HEK293 (cell line): Measurements from ENCODE around the gene PRSS53.

Source experiments
- CTCF ChIA-PET: fragments of 350-600 bp; formaldehyde crosslinking; extraction: SDS; loops from one replicate; lab custom pipeline; 2021; ENCODE audit warnings: antibody characterized with exemption; lab: Yijun Ruan, JAX
- POLR2A ChIA-PET: fragments of 300-600 bp; formaldehyde crosslinking; extraction: SDS; loops from one replicate; lab custom pipeline; 2020; ENCODE audit warnings: antibody characterized with exemption, inconsistent platforms; lab: Yijun Ruan, JAX
- H3K27ac ChIP-seq: fragments of 200-500 bp; sonication (Bioruptor generic); 2 replicates; pipeline ENCODE4 v1.5.1; 2014; ENCODE audit warnings: low read depth, low read length, control low read depth, inconsistent platforms; ENCODE audit errors: extremely low read depth
- H3K36me3 ChIP-seq, 2 experiments: fragments of 200-500 bp in 1 of 2; sonication (Bioruptor generic) in 1 of 2; 1 replicate in 1 of 2; 2 replicates in 1 of 2; pipeline ENCODE4 v1.5.1; 2014 to 2017; ENCODE audit warnings: inconsistent platforms in 2 of 2, low read length in 2 of 2; ENCODE audit not compliant: control insufficient read depth in 2 of 2, insufficient read depth in 1 of 2
- H3K4me1 ChIP-seq: fragments of 200-500 bp; sonication (Bioruptor generic); 2 replicates; pipeline ENCODE4 v1.5.1; 2014; ENCODE audit warnings: mild to moderate bottlenecking, low read length, inconsistent platforms; ENCODE audit not compliant: control insufficient read depth, insufficient read depth
- H3K4me3 ChIP-seq: 2 replicates; pipeline ENCODE4 v1.5.1; 2011; ENCODE audit warnings: low read depth, mild to moderate bottlenecking, control low read depth, low read length, moderate library complexity
- H3K9me3 ChIP-seq: fragments of 200-500 bp; sonication (Bioruptor generic); 2 replicates; pipeline ENCODE4 v1.5.1; 2014; ENCODE audit warnings: low read depth, low read length, inconsistent platforms; ENCODE audit not compliant: control insufficient read depth, insufficient read depth
- GLIS1 ChIP-seq: fragments of 450-650 bp; formaldehyde crosslinking; IDR thresholded peaks from 2 replicates; pipeline ENCODE4 v1.5.1; 2016; ENCODE audit warnings: missing biosample characterization, missing genetic modification characterization
- KLF16 ChIP-seq: fragments of 450-650 bp; formaldehyde crosslinking; IDR thresholded peaks from 2 replicates; pipeline ENCODE4 v1.5.1; 2017; ENCODE audit warnings: missing biosample characterization, missing genetic modification characterization
- KLF9 ChIP-seq: fragments of 450-650 bp; formaldehyde crosslinking; IDR thresholded peaks from 2 replicates; pipeline ENCODE4 v1.5.1; 2016; ENCODE audit warnings: missing biosample characterization, missing genetic modification characterization, low read depth
- MYNN ChIP-seq: fragments of 450-650 bp; formaldehyde crosslinking; IDR thresholded peaks from 2 replicates; pipeline ENCODE4 v1.5.1; 2016; ENCODE audit warnings: missing biosample characterization, missing genetic modification characterization, borderline replicate concordance
- MZF1 ChIP-seq: fragments of 450-650 bp; formaldehyde crosslinking; IDR thresholded peaks from 2 replicates; pipeline ENCODE4 v1.5.1; 2017; ENCODE audit warnings: missing biosample characterization, missing genetic modification characterization, borderline replicate concordance
- WT1 ChIP-seq: fragments of 450-650 bp; formaldehyde crosslinking; IDR thresholded peaks from 2 replicates; pipeline ENCODE4 v1.5.1; 2016; ENCODE audit warnings: missing biosample characterization, missing genetic modification characterization
- YY1 ChIP-seq: fragments of 450-650 bp; formaldehyde crosslinking; IDR thresholded peaks from 2 replicates; pipeline ENCODE4 v1.5.1; 2018; ENCODE audit warnings: missing biosample characterization, missing genetic modification characterization
- ZBTB17 ChIP-seq: fragments of 450-650 bp; formaldehyde crosslinking; IDR thresholded peaks from 2 replicates; pipeline ENCODE4 v1.5.1; 2016; ENCODE audit warnings: missing biosample characterization, missing genetic modification characterization
- ZEB2 ChIP-seq: fragments of 450-650 bp; formaldehyde crosslinking; IDR thresholded peaks from 2 replicates; pipeline ENCODE4 v1.5.1; 2016; ENCODE audit warnings: missing biosample characterization, missing genetic modification characterization
- ZNF175 ChIP-seq: fragments of 450-650 bp; formaldehyde crosslinking; IDR thresholded peaks from 2 replicates; pipeline ENCODE4 v1.5.1; 2016; ENCODE audit warnings: missing biosample characterization, missing genetic modification characterization
- ZNF211 ChIP-seq: fragments of 450-650 bp; formaldehyde crosslinking; IDR thresholded peaks from 2 replicates; pipeline ENCODE4 v1.5.1; 2016; ENCODE audit warnings: low read depth, missing biosample characterization, missing genetic modification characterization
- ZNF416 ChIP-seq: fragments of 450-650 bp; formaldehyde crosslinking; IDR thresholded peaks from 2 replicates; pipeline ENCODE4 v1.5.1; 2016; ENCODE audit warnings: missing biosample characterization, missing genetic modification characterization
- ZNF510 ChIP-seq: fragments of 450-650 bp; formaldehyde crosslinking; IDR thresholded peaks from 2 replicates; pipeline ENCODE4 v1.5.1; 2018; ENCODE audit warnings: mild to moderate bottlenecking, missing genetic modification characterization, missing biosample characterization; ENCODE audit not compliant: insufficient replicate concordance
- ZNF600 ChIP-seq: fragments of 450-650 bp; formaldehyde crosslinking; IDR thresholded peaks from 2 replicates; pipeline ENCODE4 v1.5.1; 2016; ENCODE audit warnings: missing biosample characterization, missing genetic modification characterization
- ZNF747 ChIP-seq: fragments of 450-650 bp; formaldehyde crosslinking; IDR thresholded peaks from 2 replicates; pipeline ENCODE4 v1.5.1; 2016; ENCODE audit warnings: missing biosample characterization, missing genetic modification characterization
- ZNF777 ChIP-seq: fragments of 450-650 bp; formaldehyde crosslinking; IDR thresholded peaks from 2 replicates; pipeline ENCODE4 v1.5.1; 2017; ENCODE audit warnings: missing biosample characterization, missing genetic modification characterization, borderline replicate concordance
- TF ChIP-seq, protein P1 (sequence below): fragments of 450-650 bp; formaldehyde crosslinking; IDR thresholded peaks from 2 replicates; pipeline ENCODE4 v1.5.1; 2017; ENCODE audit warnings: missing biosample characterization, missing genetic modification characterization
- TF ChIP-seq, protein P2 (sequence below): fragments of 450-650 bp; formaldehyde crosslinking; IDR thresholded peaks from 2 replicates; pipeline ENCODE4 v1.5.1; 2016; ENCODE audit warnings: missing biosample characterization, missing genetic modification characterization
- TF ChIP-seq, protein P3 (sequence below): fragments of 450-650 bp; formaldehyde crosslinking; IDR thresholded peaks from 2 replicates; pipeline ENCODE4 v1.5.1; 2016; ENCODE audit warnings: missing biosample characterization, missing genetic modification characterization
- TF ChIP-seq, protein P4 (sequence below): fragments of 450-650 bp; IDR thresholded peaks from 2 replicates; pipeline ENCODE4 v1.5.1; 2018; ENCODE audit warnings: missing biosample characterization, missing genetic modification characterization
- TF ChIP-seq, protein P5 (sequence below): fragments of 450-650 bp; formaldehyde crosslinking; IDR thresholded peaks from 2 replicates; pipeline ENCODE4 v1.5.1; 2016; ENCODE audit warnings: missing biosample characterization, missing genetic modification characterization, borderline replicate concordance

Gene PRSS53

DNA sequence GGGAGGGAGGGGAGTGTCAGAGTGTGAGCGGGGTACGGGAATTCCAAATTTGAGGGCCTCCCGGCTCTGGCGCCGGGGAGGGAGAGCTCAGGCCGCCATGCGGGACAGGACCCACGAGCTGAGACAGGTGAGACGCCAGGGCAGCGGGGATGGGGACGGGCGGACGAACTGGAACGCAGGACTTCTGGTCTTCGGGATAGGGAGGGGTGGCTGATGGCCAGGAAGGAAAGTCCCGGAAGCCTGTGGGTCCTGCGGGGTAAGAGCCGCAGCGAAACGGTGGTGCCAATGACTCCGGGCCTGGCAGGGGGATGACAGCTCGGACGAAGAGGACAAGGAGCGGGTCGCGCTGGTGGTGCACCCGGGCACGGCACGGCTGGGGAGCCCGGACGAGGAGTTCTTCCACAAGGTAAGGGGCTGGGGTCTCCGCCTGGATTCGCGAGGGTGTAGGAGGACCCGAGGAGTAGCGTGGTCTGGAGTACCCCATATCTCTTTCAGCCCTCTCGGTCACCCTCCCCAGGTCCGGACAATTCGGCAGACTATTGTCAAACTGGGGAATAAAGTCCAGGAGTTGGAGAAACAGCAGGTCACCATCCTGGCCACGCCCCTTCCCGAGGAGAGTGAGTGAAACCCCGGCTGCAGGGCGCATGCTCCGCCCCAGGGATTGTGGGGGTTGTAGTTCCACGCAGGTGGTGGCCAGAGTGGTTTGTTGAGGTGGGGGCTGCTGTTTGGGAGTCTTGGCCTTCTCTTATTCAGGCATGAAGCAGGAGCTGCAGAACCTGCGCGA lies 54.8 kb downstream of the PRSS53 start:
- H3K27ac ChIP-seq, result peak overlapping the region; percentile 58; the same call in 1 of the 2 replicates
- H3K4me1 ChIP-seq, result no peaks in the 10 kb centered on the region
- peak overlapping the region; percentile 86 for H3K4me3 ChIP-seq
- H3K9me3 ChIP-seq, result no peaks in the 10 kb centered on the region
- CTCF ChIA-PET, result interaction anchor here (0.5 to 2.3 kb wide), 2 partner anchors 50 to 51 kb away, joined by 3 to 6 read pairs; no protein-coding TSS in a partner anchor
- POLR2A ChIA-PET, result interaction anchor here (0.8 to 2.6 kb wide), 7 partner anchors 40 to 1229 kb away, joined by 3 to 18 read pairs (median 4); partner anchors contain the start of genes KAT8, MAZ, ZNF646 and ZNF668
- H3K36me3 ChIP-seq, result peaks cover 0 to 28% of the 10 kb centered on the region in 2 experiments; a peak in 1 of 3 replicates
- TF ChIP-seq, protein P1, sequence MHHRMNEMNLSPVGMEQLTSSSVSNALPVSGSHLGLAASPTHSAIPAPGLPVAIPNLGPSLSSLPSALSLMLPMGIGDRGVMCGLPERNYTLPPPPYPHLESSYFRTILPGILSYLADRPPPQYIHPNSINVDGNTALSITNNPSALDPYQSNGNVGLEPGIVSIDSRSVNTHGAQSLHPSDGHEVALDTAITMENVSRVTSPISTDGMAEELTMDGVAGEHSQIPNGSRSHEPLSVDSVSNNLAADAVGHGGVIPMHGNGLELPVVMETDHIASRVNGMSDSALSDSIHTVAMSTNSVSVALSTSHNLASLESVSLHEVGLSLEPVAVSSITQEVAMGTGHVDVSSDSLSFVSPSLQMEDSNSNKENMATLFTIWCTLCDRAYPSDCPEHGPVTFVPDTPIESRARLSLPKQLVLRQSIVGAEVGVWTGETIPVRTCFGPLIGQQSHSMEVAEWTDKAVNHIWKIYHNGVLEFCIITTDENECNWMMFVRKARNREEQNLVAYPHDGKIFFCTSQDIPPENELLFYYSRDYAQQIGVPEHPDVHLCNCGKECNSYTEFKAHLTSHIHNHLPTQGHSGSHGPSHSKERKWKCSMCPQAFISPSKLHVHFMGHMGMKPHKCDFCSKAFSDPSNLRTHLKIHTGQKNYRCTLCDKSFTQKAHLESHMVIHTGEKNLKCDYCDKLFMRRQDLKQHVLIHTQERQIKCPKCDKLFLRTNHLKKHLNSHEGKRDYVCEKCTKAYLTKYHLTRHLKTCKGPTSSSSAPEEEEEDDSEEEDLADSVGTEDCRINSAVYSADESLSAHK (tag by site-specific recombination), result no peak
- peak; percentile 91 for TF ChIP-seq ZNF600 (tag by site-specific recombination)
- TF ChIP-seq, protein P2, sequence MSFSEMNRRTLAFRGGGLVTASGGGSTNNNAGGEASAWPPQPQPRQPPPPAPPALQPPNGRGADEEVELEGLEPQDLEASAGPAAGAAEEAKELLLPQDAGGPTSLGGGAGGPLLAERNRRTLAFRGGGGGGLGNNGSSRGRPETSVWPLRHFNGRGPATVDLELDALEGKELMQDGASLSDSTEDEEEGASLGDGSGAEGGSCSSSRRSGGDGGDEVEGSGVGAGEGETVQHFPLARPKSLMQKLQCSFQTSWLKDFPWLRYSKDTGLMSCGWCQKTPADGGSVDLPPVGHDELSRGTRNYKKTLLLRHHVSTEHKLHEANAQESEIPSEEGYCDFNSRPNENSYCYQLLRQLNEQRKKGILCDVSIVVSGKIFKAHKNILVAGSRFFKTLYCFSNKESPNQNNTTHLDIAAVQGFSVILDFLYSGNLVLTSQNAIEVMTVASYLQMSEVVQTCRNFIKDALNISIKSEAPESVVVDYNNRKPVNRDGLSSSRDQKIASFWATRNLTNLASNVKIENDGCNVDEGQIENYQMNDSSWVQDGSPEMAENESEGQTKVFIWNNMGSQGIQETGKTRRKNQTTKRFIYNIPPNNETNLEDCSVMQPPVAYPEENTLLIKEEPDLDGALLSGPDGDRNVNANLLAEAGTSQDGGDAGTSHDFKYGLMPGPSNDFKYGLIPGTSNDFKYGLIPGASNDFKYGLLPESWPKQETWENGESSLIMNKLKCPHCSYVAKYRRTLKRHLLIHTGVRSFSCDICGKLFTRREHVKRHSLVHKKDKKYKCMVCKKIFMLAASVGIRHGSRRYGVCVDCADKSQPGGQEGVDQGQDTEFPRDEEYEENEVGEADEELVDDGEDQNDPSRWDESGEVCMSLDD (tag by site-specific recombination), result no peak
- no peak for TF ChIP-seq KLF16
- TF ChIP-seq ZNF416 (tag by site-specific recombination), result no peak
- TF ChIP-seq, protein P3, sequence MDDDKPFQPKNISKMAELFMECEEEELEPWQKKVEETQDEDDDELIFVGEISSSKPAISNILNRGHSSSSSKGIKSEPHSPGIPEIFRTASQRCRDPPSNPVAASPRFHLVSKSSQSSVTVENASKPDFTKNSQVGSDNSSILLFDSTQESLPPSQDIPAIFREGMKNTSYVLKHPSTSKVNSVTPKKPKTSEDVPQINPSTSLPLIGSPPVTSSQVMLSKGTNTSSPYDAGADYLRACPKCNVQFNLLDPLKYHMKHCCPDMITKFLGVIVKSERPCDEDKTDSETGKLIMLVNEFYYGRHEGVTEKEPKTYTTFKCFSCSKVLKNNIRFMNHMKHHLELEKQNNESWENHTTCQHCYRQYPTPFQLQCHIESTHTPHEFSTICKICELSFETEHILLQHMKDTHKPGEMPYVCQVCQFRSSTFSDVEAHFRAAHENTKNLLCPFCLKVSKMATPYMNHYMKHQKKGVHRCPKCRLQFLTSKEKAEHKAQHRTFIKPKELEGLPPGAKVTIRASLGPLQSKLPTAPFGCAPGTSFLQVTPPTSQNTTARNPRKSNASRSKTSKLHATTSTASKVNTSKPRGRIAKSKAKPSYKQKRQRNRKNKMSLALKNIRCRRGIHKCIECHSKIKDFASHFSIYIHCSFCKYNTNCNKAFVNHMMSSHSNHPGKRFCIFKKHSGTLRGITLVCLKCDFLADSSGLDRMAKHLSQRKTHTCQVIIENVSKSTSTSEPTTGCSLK, result no peak
- TF ChIP-seq, protein P4, sequence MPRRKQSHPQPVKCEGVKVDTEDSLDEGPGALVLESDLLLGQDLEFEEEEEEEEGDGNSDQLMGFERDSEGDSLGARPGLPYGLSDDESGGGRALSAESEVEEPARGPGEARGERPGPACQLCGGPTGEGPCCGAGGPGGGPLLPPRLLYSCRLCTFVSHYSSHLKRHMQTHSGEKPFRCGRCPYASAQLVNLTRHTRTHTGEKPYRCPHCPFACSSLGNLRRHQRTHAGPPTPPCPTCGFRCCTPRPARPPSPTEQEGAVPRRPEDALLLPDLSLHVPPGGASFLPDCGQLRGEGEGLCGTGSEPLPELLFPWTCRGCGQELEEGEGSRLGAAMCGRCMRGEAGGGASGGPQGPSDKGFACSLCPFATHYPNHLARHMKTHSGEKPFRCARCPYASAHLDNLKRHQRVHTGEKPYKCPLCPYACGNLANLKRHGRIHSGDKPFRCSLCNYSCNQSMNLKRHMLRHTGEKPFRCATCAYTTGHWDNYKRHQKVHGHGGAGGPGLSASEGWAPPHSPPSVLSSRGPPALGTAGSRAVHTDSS (tag by site-specific recombination), result no peak
- TF ChIP-seq ZNF777, result no peak; the same call in 1 of the 2 replicates
- TF ChIP-seq MYNN, result no peak
- TF ChIP-seq ZEB2 (tag by site-specific recombination), result no peak; the same call in 1 of the 2 replicates
- no peak for TF ChIP-seq ZNF510 (tag by site-specific recombination)
- no peak for TF ChIP-seq GLIS1 (tag by site-specific recombination)
- TF ChIP-seq, protein P5, sequence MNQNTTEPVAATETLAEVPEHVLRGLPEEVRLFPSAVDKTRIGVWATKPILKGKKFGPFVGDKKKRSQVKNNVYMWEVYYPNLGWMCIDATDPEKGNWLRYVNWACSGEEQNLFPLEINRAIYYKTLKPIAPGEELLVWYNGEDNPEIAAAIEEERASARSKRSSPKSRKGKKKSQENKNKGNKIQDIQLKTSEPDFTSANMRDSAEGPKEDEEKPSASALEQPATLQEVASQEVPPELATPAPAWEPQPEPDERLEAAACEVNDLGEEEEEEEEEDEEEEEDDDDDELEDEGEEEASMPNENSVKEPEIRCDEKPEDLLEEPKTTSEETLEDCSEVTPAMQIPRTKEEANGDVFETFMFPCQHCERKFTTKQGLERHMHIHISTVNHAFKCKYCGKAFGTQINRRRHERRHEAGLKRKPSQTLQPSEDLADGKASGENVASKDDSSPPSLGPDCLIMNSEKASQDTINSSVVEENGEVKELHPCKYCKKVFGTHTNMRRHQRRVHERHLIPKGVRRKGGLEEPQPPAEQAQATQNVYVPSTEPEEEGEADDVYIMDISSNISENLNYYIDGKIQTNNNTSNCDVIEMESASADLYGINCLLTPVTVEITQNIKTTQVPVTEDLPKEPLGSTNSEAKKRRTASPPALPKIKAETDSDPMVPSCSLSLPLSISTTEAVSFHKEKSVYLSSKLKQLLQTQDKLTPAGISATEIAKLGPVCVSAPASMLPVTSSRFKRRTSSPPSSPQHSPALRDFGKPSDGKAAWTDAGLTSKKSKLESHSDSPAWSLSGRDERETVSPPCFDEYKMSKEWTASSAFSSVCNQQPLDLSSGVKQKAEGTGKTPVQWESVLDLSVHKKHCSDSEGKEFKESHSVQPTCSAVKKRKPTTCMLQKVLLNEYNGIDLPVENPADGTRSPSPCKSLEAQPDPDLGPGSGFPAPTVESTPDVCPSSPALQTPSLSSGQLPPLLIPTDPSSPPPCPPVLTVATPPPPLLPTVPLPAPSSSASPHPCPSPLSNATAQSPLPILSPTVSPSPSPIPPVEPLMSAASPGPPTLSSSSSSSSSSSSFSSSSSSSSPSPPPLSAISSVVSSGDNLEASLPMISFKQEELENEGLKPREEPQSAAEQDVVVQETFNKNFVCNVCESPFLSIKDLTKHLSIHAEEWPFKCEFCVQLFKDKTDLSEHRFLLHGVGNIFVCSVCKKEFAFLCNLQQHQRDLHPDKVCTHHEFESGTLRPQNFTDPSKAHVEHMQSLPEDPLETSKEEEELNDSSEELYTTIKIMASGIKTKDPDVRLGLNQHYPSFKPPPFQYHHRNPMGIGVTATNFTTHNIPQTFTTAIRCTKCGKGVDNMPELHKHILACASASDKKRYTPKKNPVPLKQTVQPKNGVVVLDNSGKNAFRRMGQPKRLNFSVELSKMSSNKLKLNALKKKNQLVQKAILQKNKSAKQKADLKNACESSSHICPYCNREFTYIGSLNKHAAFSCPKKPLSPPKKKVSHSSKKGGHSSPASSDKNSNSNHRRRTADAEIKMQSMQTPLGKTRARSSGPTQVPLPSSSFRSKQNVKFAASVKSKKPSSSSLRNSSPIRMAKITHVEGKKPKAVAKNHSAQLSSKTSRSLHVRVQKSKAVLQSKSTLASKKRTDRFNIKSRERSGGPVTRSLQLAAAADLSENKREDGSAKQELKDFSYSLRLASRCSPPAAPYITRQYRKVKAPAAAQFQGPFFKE (tag by site-specific recombination), result peak; percentile 72; the same call in 1 of the 2 replicates
- TF ChIP-seq WT1, result no peak
- peak; percentile 88 for TF ChIP-seq ZBTB17
- no peak for TF ChIP-seq ZNF747
- TF ChIP-seq ZNF211, result no peak
- TF ChIP-seq MZF1 (tag by site-specific recombination), result no peak; the same call in 1 of the 2 replicates
- peak; percentile 95 for TF ChIP-seq KLF9 (tag by site-specific recombination)
- TF ChIP-seq ZNF175 (tag by site-specific recombination), result no peak; the same call in 1 of the 2 replicates
- no peak; the same call in 1 of the 2 replicates for TF ChIP-seq YY1 (tag by site-specific recombination)
